ENCODE data around the gene LCA5.

Gene LCA5

GRCh38 chr6:79520534-79520933 lies 16.7 kb downstream of the LCA5 start:
- DNase-seq (ENCODE audit: low read depth): no peak
- no peak for TF ChIP-seq CTCF (conservative IDR thresholded peaks at IDR 0.05; ENCODE audit: low read depth, low read length)
- no peak overlapping the region for H3K4me3 ChIP-seq (ENCODE audit: low read depth, low read length)

- H3K4me3 ChIP-seq (ENCODE audit: low read depth, low read length): no peak overlapping the region
- no peak for DNase-seq (ENCODE audit: low read depth)
- no peak for TF ChIP-seq CTCF (conservative IDR thresholded peaks at IDR 0.05; ENCODE audit: low read depth, low read length)
Observed at GRCh38 chr6:79518842-79519241, 18.4 kb downstream of the LCA5 start.

- no peak for TF ChIP-seq CTCF (conservative IDR thresholded peaks at IDR 0.05; ENCODE audit: low read depth, low read length)
- no peak for DNase-seq (ENCODE audit: low read depth)
- no peak overlapping the region for H3K4me3 ChIP-seq (ENCODE audit: low read depth, low read length)
Observed at GRCh38 chr6:79515436-79515835, 21.8 kb downstream of the LCA5 start.

- no peak overlapping the region for H3K4me3 ChIP-seq (ENCODE audit: low read depth, low read length)
Observed at GRCh38 chr6:79513111-79513510, 24.1 kb downstream of the LCA5 start.

GRCh38 chr6:79512014-79512413 lies 25.2 kb downstream of the LCA5 start:
- no peak for TF ChIP-seq CTCF (conservative IDR thresholded peaks at IDR 0.05; ENCODE audit: low read depth, low read length)
- no peak overlapping the region for H3K4me3 ChIP-seq (ENCODE audit: low read depth, low read length)
- no peak for DNase-seq (ENCODE audit: low read depth)

More at GRCh38 chr6:79513111-79513510, 24.1 kb downstream of the LCA5 start:
- TF ChIP-seq CTCF (conservative IDR thresholded peaks at IDR 0.05; ENCODE audit: low read depth, low read length): no peak
- no peak for DNase-seq (ENCODE audit: low read depth)

- no peak overlapping the region for H3K4me3 ChIP-seq (ENCODE audit: low read depth, low read length)
- no peak for TF ChIP-seq CTCF (conservative IDR thresholded peaks at IDR 0.05; ENCODE audit: low read depth, low read length)
- DNase-seq (ENCODE audit: low read depth): no peak
Observed at GRCh38 chr6:79510707-79511106, 26.5 kb downstream of the LCA5 start.

GRCh38 chr6:79506251-79506650 lies 31.0 kb downstream of the LCA5 start:
- H3K4me3 ChIP-seq (ENCODE audit: low read depth, low read length): no peak overlapping the region
- DNase-seq (ENCODE audit: low read depth): no peak
- no peak for TF ChIP-seq CTCF (conservative IDR thresholded peaks at IDR 0.05; ENCODE audit: low read depth, low read length)

All from choroid plexus epithelial cell (primary cell).